Spleen (tissue), 13 donors: ENCODE data around the gene CLDND1. TPM values are rescaled to one million over a fixed set of nuclear protein-coding genes. Genes with fewer than 3 reads are reported as not detected.

ENCODE experiments used
- DNase-seq: peaks from one replicate; pipeline ENCODE4 v3.0.0-alpha.2; 2020
- H3K27ac ChIP-seq, 8 donors: fragments of 200-600 bp; sonication (generic) in 7 of 8; 1 replicate in 4 of 8; 2 replicates in 4 of 8; pipeline versions ENCODE4 v1.5.0 to v1.8.0; 2016 to 2021; ENCODE audit warnings: inconsistent platforms in 4 of 8, mild to moderate bottlenecking in 4 of 8, moderate library complexity in 1 of 8
- H3K27me3 ChIP-seq, 7 donors: fragments of 200-600 bp; sonication (generic) in 6 of 7; replicated peaks in 1 of 7; 1 replicate in 4 of 7; 2 replicates in 3 of 7; pipeline versions ENCODE4 v1.5.0 to v1.8.0; 2016 to 2021; ENCODE audit warnings: inconsistent platforms in 3 of 7, mild to moderate bottlenecking in 1 of 7
- H3K36me3 ChIP-seq, 6 donors: fragments of 200-600 bp; sonication (generic) in 5 of 6; 1 replicate in 4 of 6; 2 replicates in 2 of 6; pipeline versions ENCODE4 v1.5.0 to v1.8.0; 2016 to 2021; ENCODE audit warnings: inconsistent platforms in 2 of 6
- H3K4me1 ChIP-seq, 6 donors: fragments of 200-600 bp; sonication (generic) in 5 of 6; 1 replicate in 3 of 6; 2 replicates in 3 of 6; pipeline versions ENCODE4 v1.5.0 to v1.8.0; 2016 to 2021; ENCODE audit warnings: inconsistent platforms in 3 of 6
- H3K4me3 ChIP-seq, 8 donors: fragments of 200-600 bp; sonication (generic) in 7 of 8; 1 replicate in 4 of 8; 2 replicates in 4 of 8; pipeline versions ENCODE4 v1.5.0 to v1.8.0; 2016 to 2021; ENCODE audit warnings: inconsistent platforms in 4 of 8, mild to moderate bottlenecking in 4 of 8, moderate library complexity in 2 of 8
- H3K9me3 ChIP-seq, 8 donors: fragments of 200-600 bp; sonication (generic) in 7 of 8; 1 replicate in 4 of 8; 2 replicates in 4 of 8; pipeline versions ENCODE4 v1.5.0 to v1.8.0; 2016 to 2021; ENCODE audit warnings: inconsistent platforms in 4 of 8
- POLR2A ChIP-seq, 3 donors: fragments of 450-650 bp; IDR thresholded peaks; one replicate each; pipeline ENCODE4 v1.5.1; 2017; ENCODE audit warnings: antibody characterized with exemption in 3 of 3, mild to moderate bottlenecking in 1 of 3
- POLR2AphosphoS5 ChIP-seq, 3 donors: sonication (generic); formaldehyde crosslinking; IDR thresholded peaks; one replicate each; pipeline ENCODE4 v1.5.1; 2017; ENCODE audit warnings: antibody characterized with exemption in 3 of 3
- WGBS, 5 donors: extraction: QIAGEN DNeasy Blood & Tissue Kit in 3 of 5; methylation state at CpG; one replicate each; pipeline versions ENCODE4 v1.1.5 to v1.1.7; 2013 to 2018; 5-methylcytosine and 5-hydroxymethylcytosine counted together
- intact Hi-C: fragments of 100-400 bp; cut with DNase I; formaldehyde crosslinking; loops from one replicate; pipeline ENCODE4 v1.15.0; 2023; ENCODE audit warnings: low total_unique reads
- long read RNA-seq, 2 donors: transcript quantifications; one replicate each; lab custom pipeline, GENCODE V29; 2026
- polyA plus RNA-seq, 3 donors: library from polyadenylated mRNA; stranded (reverse); fragments of 200-250 nt; gene quantifications; one replicate each; pipeline ENCODE4 v1.2.1, GENCODE V29; 2013
- total RNA-seq, 7 donors: library from RNA; depleted of rRNA in 3 of 7; stranded (reverse); fragments of >200 nt in 3 of 7; fragmentation: NEBNext Ultra II Directional in 4 of 7; extraction: Animal tissue kit (Norgen Biotek cat#: 25700) in 4 of 7; gene quantifications; one replicate each; pipeline versions ENCODE4 v1.1.0 to v1.2.1, GENCODE V29; 2016 to 2021
- TF ChIP-seq, protein P1 (sequence below), 11 experiments: fragments of 200-600 bp in 7 of 11; fragments of 450-650 bp in 4 of 11; sonication (generic) in 4 of 11; IDR thresholded peaks in 8 of 11; conservative IDR thresholded peaks in 3 of 11; 1 replicate in 7 of 11; 2 replicates in 4 of 11; pipeline versions ENCODE4 v1.4.0 to v1.8.0; 2016 to 2021; ENCODE audit warnings: antibody characterized with exemption in 11 of 11, inconsistent platforms in 4 of 11, mild to moderate bottlenecking in 1 of 11
- donor health status: healthy with polysubstance abuse.
- donor health status: DM: no; HTN: no; CAD: no; lungs with moderate emphysema.
- donor health status: DM: no; HTN: no; CAD: no.
- donor health status: Bipolar disorder and iron deficiency.
- donor health status: healthy.
- donor health status: DM: no; HTN: no; CAD: no.
- donor health status: DM: yes; HTN: yes; CAD: no.

CLDND1 gene
- total RNA-seq (100 to 1,000 TPM in 5 of 7 donors, 10 to 100 TPM in 2; 84.0 to 174 (median 114) TPM), polyA plus RNA-seq (10 to 100 TPM; 26.1 to 30.7 (median 28.2) TPM)
- long read RNA-seq, donor 1, transcript CLDND1-207 (2 exons, 778 nt), result minor isoform, 6 of 27 reads
- long read RNA-seq, donor 1, transcript CLDND1-201 (5 exons, 2,161 nt), result major isoform, 15 of 27 reads
- long read RNA-seq, donor 1, partial matches to known transcripts, result 0 of 27 reads
- long read RNA-seq, donor 1, other reads (novel, unspliced or antisense), result 0 of 27 reads
- long read RNA-seq, donor 2, transcript CLDND1-201 (5 exons, 2,161 nt), result major isoform, 22 of 33 reads
- long read RNA-seq, donor 2, partial matches to known transcripts, result 6 of 33 reads
- long read RNA-seq, donor 2, other reads (novel, unspliced or antisense), result 0 of 33 reads

DNA sequence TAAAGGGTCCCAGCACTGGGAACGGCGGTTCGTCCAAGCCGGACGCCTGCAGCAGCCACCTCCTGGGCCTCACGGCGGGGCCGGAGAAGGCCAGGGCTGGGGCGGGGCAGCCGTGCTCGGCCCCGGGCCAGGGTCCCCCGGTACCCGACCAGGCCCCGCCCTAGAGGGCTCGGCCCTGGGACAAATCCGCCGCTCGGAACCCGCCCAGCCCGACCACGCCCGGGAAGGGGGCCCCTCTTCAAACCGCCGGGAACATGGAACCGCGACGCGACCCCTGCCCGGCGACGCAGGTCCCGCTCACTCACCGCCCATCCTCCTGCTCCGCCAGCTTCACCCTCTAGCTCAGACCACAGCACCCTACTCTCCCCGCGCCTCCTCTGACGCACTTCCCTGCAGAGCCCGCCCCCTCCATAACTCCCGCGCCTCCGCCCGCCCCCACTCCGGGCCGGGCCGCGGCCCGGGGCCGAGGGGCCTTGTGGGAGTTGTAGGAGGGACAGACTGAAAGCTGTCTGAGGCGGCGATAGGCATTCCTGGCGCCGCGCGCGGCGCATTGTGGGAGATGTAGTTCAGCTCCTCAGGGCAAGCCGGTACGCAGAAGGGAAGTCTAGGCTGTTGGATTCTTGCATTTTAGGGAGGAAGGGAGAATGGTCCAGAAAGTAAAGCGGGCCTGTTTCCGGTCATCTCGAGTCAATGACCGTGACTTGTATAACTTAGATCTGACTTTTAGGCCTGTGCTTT, at the start of gene CLDND1:
Gene CLDND1, minus strand, starts transcription at position 359 of the 738 bp plus-strand sequence. CDS start 1,478 bp downstream, outside the sequence.
- H3K36me3 ChIP-seq, result peaks cover 0 to 34% (median 12%) of the 10 kb centered on the region in 6 donors
- H3K9me3 ChIP-seq, result no peaks in the 10 kb centered on the region
- TF ChIP-seq POLR2AphosphoS5 (IDR thresholded peaks at IDR 0.05), result peak; percentile 93 to 94 (median 94)
- peak in 2 of 3 donors; percentile 33 to 79 for TF ChIP-seq POLR2A (IDR thresholded peaks at IDR 0.05)
- TF ChIP-seq, protein P1, sequence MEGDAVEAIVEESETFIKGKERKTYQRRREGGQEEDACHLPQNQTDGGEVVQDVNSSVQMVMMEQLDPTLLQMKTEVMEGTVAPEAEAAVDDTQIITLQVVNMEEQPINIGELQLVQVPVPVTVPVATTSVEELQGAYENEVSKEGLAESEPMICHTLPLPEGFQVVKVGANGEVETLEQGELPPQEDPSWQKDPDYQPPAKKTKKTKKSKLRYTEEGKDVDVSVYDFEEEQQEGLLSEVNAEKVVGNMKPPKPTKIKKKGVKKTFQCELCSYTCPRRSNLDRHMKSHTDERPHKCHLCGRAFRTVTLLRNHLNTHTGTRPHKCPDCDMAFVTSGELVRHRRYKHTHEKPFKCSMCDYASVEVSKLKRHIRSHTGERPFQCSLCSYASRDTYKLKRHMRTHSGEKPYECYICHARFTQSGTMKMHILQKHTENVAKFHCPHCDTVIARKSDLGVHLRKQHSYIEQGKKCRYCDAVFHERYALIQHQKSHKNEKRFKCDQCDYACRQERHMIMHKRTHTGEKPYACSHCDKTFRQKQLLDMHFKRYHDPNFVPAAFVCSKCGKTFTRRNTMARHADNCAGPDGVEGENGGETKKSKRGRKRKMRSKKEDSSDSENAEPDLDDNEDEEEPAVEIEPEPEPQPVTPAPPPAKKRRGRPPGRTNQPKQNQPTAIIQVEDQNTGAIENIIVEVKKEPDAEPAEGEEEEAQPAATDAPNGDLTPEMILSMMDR (IDR thresholded peaks at IDR 0.05 in 8 of 11, conservative IDR thresholded peaks at IDR 0.05 in 3 of 11), result peak in 2 of 11 experiments; percentile 32 to 35
- intact Hi-C loops, result no loop called here
- H3K4me1 ChIP-seq, result peaks cover 14 to 52% (median 29%) of the 10 kb centered on the region in 6 donors
- peak within 1 kb of the TSS; percentile 59 to 82 (median 73) for H3K4me3 ChIP-seq
- WGBS, 5 donors, result 0 to 1% (median 0%) methylated on average over 54 to 63 of the region's 63 CpGs
- H3K27me3 ChIP-seq, result no peaks in the 10 kb centered on the region
- peak within 1 kb of the TSS; percentile 90 to 97 (median 94) for H3K27ac ChIP-seq
- peak; percentile 100 for DNase-seq

- WGBS, 5 donors, result 51 to 64% (median 61%) methylated on average over 3 of the region's 3 CpGs
- TF ChIP-seq, protein P1 (IDR thresholded peaks at IDR 0.05 in 8 of 11, conservative IDR thresholded peaks at IDR 0.05 in 3 of 11), result no peak
- TF ChIP-seq POLR2AphosphoS5 (IDR thresholded peaks at IDR 0.05), result no peak
- TF ChIP-seq POLR2A (IDR thresholded peaks at IDR 0.05), result no peak
- Histone ChIP-seq H3K27ac (peak overlapping the region in 5 of 8 donors; percentile 7 to 67 (median 40)), H3K4me3 (no peak overlapping the region), H3K4me1 (peaks cover 0 to 28% (median 11%) of the 10 kb centered on the region in 6 donors), H3K36me3 (no peaks in the 10 kb centered on the region), H3K9me3 (no peaks in the 10 kb centered on the region), H3K27me3 (no peaks in the 10 kb centered on the region)
- intact Hi-C loops, result no loop called here
- no peak for DNase-seq
These were observed 45.7 kb upstream of the CLDND1 start for GRCh38 chr3:98568402-98568801.

- no peak for DNase-seq
- 67 to 80% (median 72%) methylated on average over 2 of the region's 2 CpGs for WGBS, 5 donors
- H3K4me1 ChIP-seq, result peaks cover 0 to 35% (median 16%) of the 10 kb centered on the region in 6 donors
- peak overlapping the region in 5 of 8 donors; percentile 7 to 67 (median 40) for H3K27ac ChIP-seq
- no peaks in the 10 kb centered on the region for H3K9me3 ChIP-seq
- no peaks in the 10 kb centered on the region for H3K36me3 ChIP-seq
- no peaks in the 10 kb centered on the region for H3K27me3 ChIP-seq
- no peak overlapping the region for H3K4me3 ChIP-seq
- intact Hi-C loops, result no loop called here
- TF ChIP-seq POLR2A (IDR thresholded peaks at IDR 0.05), result no peak
- TF ChIP-seq, protein P1 (IDR thresholded peaks at IDR 0.05 in 8 of 11, conservative IDR thresholded peaks at IDR 0.05 in 3 of 11), result no peak
These were observed 45.1 kb upstream of the CLDND1 start for GRCh38 chr3:98567666-98568270.
